ENCODE data around the gene SLC4A4.

Gene SLC4A4

GRCh38 chr4:71460371-71460770, 121.6 kb downstream of the SLC4A4 start:
- TF ChIP-seq CTCF (IDR thresholded peaks at IDR 0.05): no peak

GRCh38 chr4:71461422-71461821, 122.6 kb downstream of the SLC4A4 start:
- TF ChIP-seq CTCF (IDR thresholded peaks at IDR 0.05): no peak

- no peak for TF ChIP-seq CTCF (IDR thresholded peaks at IDR 0.05)
Observed at GRCh38 chr4:71466775-71467174, 128.0 kb downstream of the SLC4A4 start.

- TF ChIP-seq CTCF (IDR thresholded peaks at IDR 0.05): no peak
Observed at GRCh38 chr4:71468116-71468710, 129.4 kb downstream of the SLC4A4 start.

- no peak for TF ChIP-seq CTCF (IDR thresholded peaks at IDR 0.05)
Observed at GRCh38 chr4:71469541-71469940, 130.7 kb downstream of the SLC4A4 start.

GRCh38 chr4:71470524-71470923, 131.7 kb downstream of the SLC4A4 start:
- no peak for TF ChIP-seq CTCF (IDR thresholded peaks at IDR 0.05)

GRCh38 chr4:71472946-71473345, 134.1 kb downstream of the SLC4A4 start:
- no peak for TF ChIP-seq CTCF (IDR thresholded peaks at IDR 0.05)

All from LNCAP (cell line).